PC-3 (cell line): Measurements from ENCODE around the gene ZAR1. TPM values are rescaled to one million over a fixed set of nuclear protein-coding genes. Genes with fewer than 3 reads are reported as not detected.

Experiments used
- ATAC-seq: fragments of 200-7000 bp; cut with Tn5 transposase; 2 replicates; pipeline ENCODE4 v1.9.1; 2020; ENCODE audit warnings: mild to moderate bottlenecking, moderate library complexity
- BruUV-seq: library from RNA; stranded (reverse); fragments of 400-500 nt; replicated peaks from 2 replicates; lab custom pipeline; 2021; lab: Mats Ljungman, UMichigan
- CTCF ChIA-PET: fragments of 300-600 bp; sonication (Branson Sonifier 250); formaldehyde crosslinking; loops from one replicate; lab custom pipeline; 2022; ENCODE audit warnings: antibody characterized with exemption; lab: Charles Lee
- POLR2A ChIA-PET: fragments of 300-600 bp; sonication (Branson Sonifier 250); formaldehyde crosslinking; loops from one replicate; lab custom pipeline; 2022; ENCODE audit warnings: antibody characterized with exemption; ENCODE audit not compliant: unreplicated experiment; lab: Charles Lee
- DNase-seq: peaks from one replicate; pipeline ENCODE4 v3.0.0-alpha.2; 2015
- H2AFZ ChIP-seq: fragments of 300-600 bp; sonication (generic); 2 replicates; pipeline ENCODE4 v1.6.0; 2016; ENCODE audit warnings: antibody characterized with exemption, low read length
- H3F3A ChIP-seq: fragments of 300-600 bp; sonication (generic); one replicate; pipeline ENCODE4 v1.6.0; 2017; ENCODE audit warnings: antibody characterized with exemption, low read length, control low read depth, mild to moderate bottlenecking; ENCODE audit not compliant: unreplicated experiment
- H3K27ac ChIP-seq: fragments of 300-600 bp; sonication (generic); 2 replicates; pipeline ENCODE4 v1.5.1; 2016; ENCODE audit warnings: mild to moderate bottlenecking, low read length
- H3K27me3 ChIP-seq: fragments of 300-600 bp; sonication (generic); 2 replicates; pipeline ENCODE4 v1.6.1; 2016; ENCODE audit warnings: low read length, mixed read lengths
- H3K36me3 ChIP-seq: fragments of 300-600 bp; sonication (generic); 2 replicates; pipeline ENCODE4 v1.6.1; 2016; ENCODE audit warnings: low read depth, mixed run types, low read length, mixed read lengths
- H3K4me1 ChIP-seq: fragments of 300-600 bp; sonication (generic); 2 replicates; pipeline ENCODE4 v1.5.1; 2016; ENCODE audit warnings: low read length; ENCODE audit not compliant: insufficient read depth
- H3K4me2 ChIP-seq: fragments of 300-600 bp; sonication (generic); 2 replicates; pipeline ENCODE4 v1.6.0; 2016; ENCODE audit warnings: low read length
- H3K4me3 ChIP-seq: fragments of 300-600 bp; sonication (generic); 2 replicates; pipeline ENCODE4 v1.5.1; 2016; ENCODE audit warnings: mild to moderate bottlenecking, low read length, mixed read lengths
- H3K79me2 ChIP-seq: fragments of 300-600 bp; sonication (generic); 2 replicates; pipeline ENCODE4 v1.6.1; 2017; ENCODE audit warnings: low read length, mixed read lengths
- H3K9ac ChIP-seq: fragments of 300-600 bp; sonication (generic); 2 replicates; pipeline ENCODE4 v1.6.0; 2016; ENCODE audit warnings: mild to moderate bottlenecking, low read length
- H3K9me2 ChIP-seq: fragments of 300-600 bp; sonication (generic); replicated peaks from 2 replicates; pipeline ENCODE4 v1.6.1; 2016; ENCODE audit warnings: mixed run types, low read length, mixed read lengths
- H3K9me3 ChIP-seq: fragments of 300-600 bp; sonication (generic); 2 replicates; pipeline ENCODE4 v1.6.1; 2016; ENCODE audit warnings: low read length, mixed read lengths
- H4K20me1 ChIP-seq: fragments of 300-600 bp; sonication (generic); 2 replicates; pipeline ENCODE4 v1.6.1; 2016; ENCODE audit warnings: low read length, mixed read lengths
- EZH2 ChIP-seq: fragments of 300-600 bp; sonication (generic); IDR thresholded peaks from one replicate; pipeline ENCODE4 v1.6.1; 2017; ENCODE audit warnings: antibody characterized with exemption, mild to moderate bottlenecking, low read length; ENCODE audit not compliant: unreplicated experiment
- EZH2phosphoT487 ChIP-seq: fragments of 300-600 bp; sonication (generic); IDR thresholded peaks from 2 replicates; pipeline ENCODE4 v1.6.1; 2018; ENCODE audit warnings: mild to moderate bottlenecking, antibody characterized with exemption, low read length, borderline replicate concordance
- intact Hi-C: fragments of 100-400 bp; cut with micrococcal nuclease; formaldehyde crosslinking; loops from 2 replicates; pipeline ENCODE4 v1.9.0; 2023
- total RNA-seq: library from RNA; depleted of rRNA; stranded (reverse); fragments of >200 nt; gene quantifications from 2 replicates; pipeline ENCODE4 v1.2.3, GENCODE V29; 2014
- TF ChIP-seq, protein P1 (sequence below): fragments of 300-600 bp; sonication (generic); conservative IDR thresholded peaks from 2 replicates; pipeline ENCODE4 v1.5.1; 2017; ENCODE audit warnings: antibody characterized with exemption, low read depth, mild to moderate bottlenecking, low read length

The ZAR1 gene
- total RNA-seq, 1 experiment from 2014 or later: not detected

DNA sequence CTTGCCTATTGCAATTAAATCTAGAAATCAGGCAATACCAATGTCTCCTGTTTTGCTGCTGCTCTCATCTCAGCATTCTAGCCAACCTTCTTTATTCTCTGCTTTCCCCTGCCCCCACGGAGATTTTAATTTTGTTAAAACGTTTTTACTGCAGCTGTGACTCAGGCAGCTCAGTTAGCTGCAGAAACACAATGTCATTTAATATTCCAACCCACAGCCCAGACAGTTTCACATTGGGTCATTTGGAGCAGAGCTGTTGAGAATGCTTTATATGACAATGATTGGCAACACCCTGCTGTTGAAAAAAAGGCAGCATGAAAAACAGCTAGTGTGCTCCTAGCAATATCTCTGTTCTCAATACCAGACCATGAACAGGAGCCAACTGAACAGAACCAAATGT lies 19.5 kb upstream of the ZAR1 start:
- Histone ChIP-seq H3K9me2 (no peaks in the 10 kb centered on the region), H3K9me3 (no peaks in the 10 kb centered on the region), H3K27me3 (no peaks in the 10 kb centered on the region), H3K4me3 (no peak overlapping the region), H3K9ac (no peak overlapping the region), H3K27ac (no peak overlapping the region), H2AFZ (no peak overlapping the region), H3K36me3 (no peaks in the 10 kb centered on the region), H4K20me1 (no peaks in the 10 kb centered on the region), H3K4me1 (no peaks in the 10 kb centered on the region), H3K4me2 (no peak overlapping the region), H3K79me2 (no peaks in the 10 kb centered on the region), H3F3A (no peaks in the 10 kb centered on the region)
- TF ChIP-seq EZH2phosphoT487 (no peak), EZH2 (no peak)
- TF ChIP-seq, protein P1, sequence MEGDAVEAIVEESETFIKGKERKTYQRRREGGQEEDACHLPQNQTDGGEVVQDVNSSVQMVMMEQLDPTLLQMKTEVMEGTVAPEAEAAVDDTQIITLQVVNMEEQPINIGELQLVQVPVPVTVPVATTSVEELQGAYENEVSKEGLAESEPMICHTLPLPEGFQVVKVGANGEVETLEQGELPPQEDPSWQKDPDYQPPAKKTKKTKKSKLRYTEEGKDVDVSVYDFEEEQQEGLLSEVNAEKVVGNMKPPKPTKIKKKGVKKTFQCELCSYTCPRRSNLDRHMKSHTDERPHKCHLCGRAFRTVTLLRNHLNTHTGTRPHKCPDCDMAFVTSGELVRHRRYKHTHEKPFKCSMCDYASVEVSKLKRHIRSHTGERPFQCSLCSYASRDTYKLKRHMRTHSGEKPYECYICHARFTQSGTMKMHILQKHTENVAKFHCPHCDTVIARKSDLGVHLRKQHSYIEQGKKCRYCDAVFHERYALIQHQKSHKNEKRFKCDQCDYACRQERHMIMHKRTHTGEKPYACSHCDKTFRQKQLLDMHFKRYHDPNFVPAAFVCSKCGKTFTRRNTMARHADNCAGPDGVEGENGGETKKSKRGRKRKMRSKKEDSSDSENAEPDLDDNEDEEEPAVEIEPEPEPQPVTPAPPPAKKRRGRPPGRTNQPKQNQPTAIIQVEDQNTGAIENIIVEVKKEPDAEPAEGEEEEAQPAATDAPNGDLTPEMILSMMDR: no peak
- BruUV-seq: no TSS peak
- no peak for ATAC-seq
- POLR2A ChIA-PET: no interaction called here
- CTCF ChIA-PET: no interaction called here
- no peak for DNase-seq
- intact Hi-C loops: no loop called here

DNA sequence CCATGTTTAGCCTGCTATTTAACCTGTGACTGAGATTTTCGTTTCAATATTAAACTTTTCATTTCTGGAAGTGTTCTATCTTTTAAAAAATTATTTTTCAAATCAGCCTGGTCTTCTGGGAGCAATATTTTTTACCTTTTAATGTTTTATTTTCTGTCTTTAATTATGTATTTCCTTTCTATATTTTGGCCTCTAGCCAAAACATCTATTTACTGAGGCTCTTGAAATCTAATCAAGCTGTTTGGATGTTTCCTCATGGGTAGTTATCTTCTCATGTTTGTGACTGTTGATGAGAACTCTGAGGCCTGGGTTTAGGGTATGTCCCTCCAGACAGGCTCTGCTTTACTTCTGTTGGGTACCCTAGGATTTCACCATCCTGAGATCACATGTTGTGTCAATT lies 17.3 kb upstream of the ZAR1 start:
- Histone ChIP-seq H3K9me2 (no peaks in the 10 kb centered on the region), H3K9me3 (no peaks in the 10 kb centered on the region), H3K4me2 (no peak overlapping the region), H3K4me1 (no peaks in the 10 kb centered on the region), H3K4me3 (no peak overlapping the region), H3K27me3 (no peaks in the 10 kb centered on the region), H3K27ac (no peak overlapping the region), H3K36me3 (no peaks in the 10 kb centered on the region), H3K79me2 (no peaks in the 10 kb centered on the region), H2AFZ (no peak overlapping the region), H3K9ac (no peak overlapping the region), H3F3A (no peaks in the 10 kb centered on the region), H4K20me1 (no peaks in the 10 kb centered on the region)
- POLR2A ChIA-PET: no interaction called here
- ATAC-seq (no peak), DNase-seq (no peak)
- intact Hi-C loops: no loop called here
- no TSS peak for BruUV-seq
- CTCF ChIA-PET: no interaction called here
- TF ChIP-seq EZH2phosphoT487 (no peak), EZH2 (no peak)
- TF ChIP-seq, protein P1: no peak

DNA sequence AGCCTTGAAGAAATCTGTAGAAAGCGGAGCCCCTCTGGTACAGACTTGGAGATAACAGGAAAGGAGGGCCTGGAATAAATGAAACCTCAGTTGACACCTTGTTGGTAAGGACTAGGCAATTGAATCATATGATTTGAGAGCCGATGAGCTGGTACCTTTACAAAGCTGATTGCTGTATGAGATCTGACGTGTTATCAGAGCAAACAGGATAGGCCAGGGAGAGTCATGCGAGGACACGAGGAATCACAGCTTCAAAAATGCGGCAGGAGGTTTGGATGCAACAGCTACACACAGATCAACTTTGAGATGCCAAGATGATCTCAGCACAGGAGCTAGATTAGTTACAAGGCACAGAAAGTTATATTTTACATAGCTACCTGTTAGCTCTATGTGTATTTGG lies 14.3 kb upstream of the ZAR1 start:
- H3K4me2 ChIP-seq: no peak overlapping the region
- no peak for TF ChIP-seq EZH2
- TF ChIP-seq, protein P1: no peak
- no peak for TF ChIP-seq EZH2phosphoT487
- H3F3A ChIP-seq: no peaks in the 10 kb centered on the region
- DNase-seq (no peak), ATAC-seq (no peak)
- no peak overlapping the region for H3K27ac ChIP-seq
- no peaks in the 10 kb centered on the region for H3K9me3 ChIP-seq
- ChIA-PET CTCF (no interaction called here), POLR2A (no interaction called here)
- no TSS peak for BruUV-seq
- H3K36me3 ChIP-seq: no peaks in the 10 kb centered on the region
- H3K9me2 ChIP-seq: no peaks in the 10 kb centered on the region
- H3K4me3 ChIP-seq: no peak overlapping the region
- intact Hi-C loops: no loop called here
- no peaks in the 10 kb centered on the region for H3K79me2 ChIP-seq
- no peak overlapping the region for H2AFZ ChIP-seq
- H4K20me1 ChIP-seq: no peaks in the 10 kb centered on the region
- no peaks in the 10 kb centered on the region for H3K27me3 ChIP-seq
- H3K9ac ChIP-seq: no peak overlapping the region
- H3K4me1 ChIP-seq: no peaks in the 10 kb centered on the region
